RWPE1 (cell line): ENCODE measurements around the gene KAZN.

Source experiments
- CTCF ChIA-PET: fragments of 350-600 bp; sonication (Branson Sonifier 250); formaldehyde crosslinking; extraction: SDS; loops from one replicate; lab custom pipeline; 2021; lab: Yijun Ruan, JAX
- POLR2A ChIA-PET: fragments of 400-600 bp; formaldehyde crosslinking; extraction: SDS; loops from one replicate; lab custom pipeline; 2020; ENCODE audit warnings: antibody characterized with exemption; ENCODE audit not compliant: low non-redundant PET; lab: Yijun Ruan, JAX
- DNase-seq: peaks from one replicate; pipeline ENCODE4 v3.0.0; 2012; ENCODE audit warnings: low spot score
- H3K27ac ChIP-seq: fragments of 450-650 bp; 2 replicates; pipeline ENCODE4 v1.5.1; 2017
- TF ChIP-seq, protein P1 (sequence below): fragments of 450-650 bp; conservative IDR thresholded peaks from 2 replicates; pipeline ENCODE4 v1.5.1; 2017; ENCODE audit warnings: low read depth, mild to moderate bottlenecking

The KAZN gene

DNA sequence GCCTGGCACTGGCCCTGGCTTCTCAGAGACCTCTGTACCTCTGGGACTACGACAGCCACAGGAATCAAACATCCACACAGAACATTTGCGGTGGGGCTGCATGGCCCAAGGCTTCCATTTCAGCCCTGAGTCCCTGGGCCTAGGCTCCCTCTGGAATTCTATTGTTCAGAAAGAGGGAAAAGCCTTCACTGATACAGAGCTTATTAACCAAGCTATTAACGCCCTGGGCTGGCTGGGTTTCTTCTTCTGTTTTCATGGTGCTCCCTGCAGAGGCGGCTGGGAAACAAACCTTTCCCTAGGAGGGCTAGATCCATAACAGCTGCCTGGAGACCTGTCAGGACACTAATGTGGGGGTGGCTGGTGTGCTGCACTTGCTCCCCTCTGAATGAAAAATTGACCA, 88.2 kb downstream of the KAZN start:
- no peak overlapping the region for H3K27ac ChIP-seq
- POLR2A ChIA-PET = no interaction called here
- TF ChIP-seq, protein P1, sequence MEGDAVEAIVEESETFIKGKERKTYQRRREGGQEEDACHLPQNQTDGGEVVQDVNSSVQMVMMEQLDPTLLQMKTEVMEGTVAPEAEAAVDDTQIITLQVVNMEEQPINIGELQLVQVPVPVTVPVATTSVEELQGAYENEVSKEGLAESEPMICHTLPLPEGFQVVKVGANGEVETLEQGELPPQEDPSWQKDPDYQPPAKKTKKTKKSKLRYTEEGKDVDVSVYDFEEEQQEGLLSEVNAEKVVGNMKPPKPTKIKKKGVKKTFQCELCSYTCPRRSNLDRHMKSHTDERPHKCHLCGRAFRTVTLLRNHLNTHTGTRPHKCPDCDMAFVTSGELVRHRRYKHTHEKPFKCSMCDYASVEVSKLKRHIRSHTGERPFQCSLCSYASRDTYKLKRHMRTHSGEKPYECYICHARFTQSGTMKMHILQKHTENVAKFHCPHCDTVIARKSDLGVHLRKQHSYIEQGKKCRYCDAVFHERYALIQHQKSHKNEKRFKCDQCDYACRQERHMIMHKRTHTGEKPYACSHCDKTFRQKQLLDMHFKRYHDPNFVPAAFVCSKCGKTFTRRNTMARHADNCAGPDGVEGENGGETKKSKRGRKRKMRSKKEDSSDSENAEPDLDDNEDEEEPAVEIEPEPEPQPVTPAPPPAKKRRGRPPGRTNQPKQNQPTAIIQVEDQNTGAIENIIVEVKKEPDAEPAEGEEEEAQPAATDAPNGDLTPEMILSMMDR = no peak
- CTCF ChIA-PET = interaction anchor here (0.9 kb wide), 1 partner anchor 12 kb away, joined by 3 read pairs; no protein-coding TSS in a partner anchor
- DNase-seq = no peak

GRCh38 chr1:14687147-14687546, 88.7 kb downstream of the KAZN start:
- ChIA-PET CTCF (interaction anchor here (0.9 kb wide), 1 partner anchor 12 kb away, joined by 3 read pairs; no protein-coding TSS in a partner anchor), POLR2A (no interaction called here)
- TF ChIP-seq, protein P1 = no peak
- DNase-seq = no peak
- H3K27ac ChIP-seq = no peak overlapping the region

DNA sequence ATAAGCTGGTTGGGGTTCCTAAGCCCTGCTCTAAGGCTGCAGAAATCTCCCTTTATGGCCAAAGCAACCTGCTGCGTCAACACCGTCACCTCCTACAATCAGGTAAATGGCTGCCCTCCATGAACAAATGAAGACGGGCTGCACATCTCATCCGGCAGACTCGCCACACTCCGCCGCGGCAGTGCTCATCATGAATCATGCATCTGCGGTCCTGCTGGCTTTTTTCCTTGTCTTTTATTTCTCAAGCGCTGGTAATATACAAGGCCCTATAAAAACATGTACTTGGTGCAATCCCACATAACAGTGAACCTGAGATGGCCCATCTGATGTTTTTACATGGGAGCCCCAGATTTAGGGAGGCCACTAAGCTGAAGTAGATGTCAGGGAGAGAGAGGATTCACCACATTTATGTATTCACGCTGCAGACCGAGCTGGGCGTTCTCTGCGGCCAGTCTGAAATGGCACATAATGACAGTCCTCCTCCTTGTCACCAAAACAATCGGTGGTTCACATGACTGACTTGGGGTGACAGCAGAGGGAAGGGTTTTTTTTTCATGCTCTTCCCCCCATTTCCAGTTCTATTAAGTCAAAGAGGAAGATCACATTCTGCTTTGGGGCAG, 91.6 kb downstream of the KAZN start:
- DNase-seq = no peak
- no peak overlapping the region for H3K27ac ChIP-seq
- TF ChIP-seq, protein P1 = no peak
- ChIA-PET POLR2A (no interaction called here), CTCF (no interaction called here)

GRCh38 chr1:14693949-14694348, 95.5 kb downstream of the KAZN start:
- DNase-seq = no peak
- TF ChIP-seq, protein P1 = no peak
- POLR2A ChIA-PET = no interaction called here
- H3K27ac ChIP-seq = no peak overlapping the region
- CTCF ChIA-PET = no interaction called here

- POLR2A ChIA-PET = no interaction called here
- CTCF ChIA-PET = interaction anchor here (0.6 kb wide), 1 partner anchor 232 kb away, joined by 4 read pairs; no protein-coding TSS in a partner anchor
- H3K27ac ChIP-seq = no peak overlapping the region
- DNase-seq = no peak
- TF ChIP-seq, protein P1 = no peak
These were observed 96.1 kb downstream of the KAZN start for GRCh38 chr1:14694589-14694988.

GRCh38 chr1:14696761-14697160, 98.3 kb downstream of the KAZN start:
- DNase-seq = no peak
- no peak overlapping the region for H3K27ac ChIP-seq
- CTCF ChIA-PET = no interaction called here
- TF ChIP-seq, protein P1 = no peak
- POLR2A ChIA-PET = no interaction called here
